Calu3 (cell line): Measurements from ENCODE around the gene PEX11A. TPM values are rescaled to one million over a fixed set of nuclear protein-coding genes. Genes with fewer than 3 reads are reported as not detected.
A peak's percentile ranks its signal among the peaks of the same experiment; 100 is the strongest.

ENCODE experiments used
- BruUV-seq: library from RNA; stranded (reverse); fragments of 400-500 nt; replicated peaks from 2 replicates; lab custom pipeline; 2021; lab: Mats Ljungman, UMichigan
- CTCF ChIA-PET: fragments of 300-600 bp; sonication (Branson Sonifier 250); formaldehyde crosslinking; loops from one replicate; lab custom pipeline; 2022; ENCODE audit warnings: antibody characterized with exemption; lab: Charles Lee
- DNase-seq: peaks from one replicate; pipeline ENCODE4 v3.0.0; 2022
- H3K27ac Mint-ChIP-seq: one replicate; pipeline ENCODE4 v1.8.0; 2022; ENCODE audit warnings: mixed read lengths; ENCODE audit not compliant: unreplicated experiment
- H3K27me3 Mint-ChIP-seq: one replicate; pipeline ENCODE4 v1.8.0; 2022; ENCODE audit warnings: mixed read lengths; ENCODE audit not compliant: unreplicated experiment
- H3K36me3 Mint-ChIP-seq: one replicate; pipeline ENCODE4 v1.8.0; 2022; ENCODE audit warnings: mild to moderate bottlenecking, moderate library complexity, mixed read lengths; ENCODE audit not compliant: insufficient read depth, unreplicated experiment
- H3K4me1 Mint-ChIP-seq: one replicate; pipeline ENCODE4 v1.8.0; 2022; ENCODE audit warnings: mild to moderate bottlenecking, low read depth, mixed read lengths; ENCODE audit not compliant: unreplicated experiment
- H3K4me3 Mint-ChIP-seq: one replicate; pipeline ENCODE4 v1.8.0; 2022; ENCODE audit warnings: mild to moderate bottlenecking, low read depth, moderate library complexity, mixed read lengths; ENCODE audit not compliant: unreplicated experiment
- H3K9me3 Mint-ChIP-seq: one replicate; pipeline ENCODE4 v1.8.0; 2022; ENCODE audit warnings: low read depth, mixed read lengths; ENCODE audit not compliant: unreplicated experiment
- intact Hi-C: fragments of 100-400 bp; cut with micrococcal nuclease; formaldehyde crosslinking; loops from one replicate; pipeline ENCODE4 v1.10.0; 2022; ENCODE audit not compliant: unreplicated experiment
- total RNA-seq: library from RNA; stranded (reverse); gene quantifications from 2 replicates; pipeline ENCODE4 v1.2.3, GENCODE V29; 2022
- TF ChIP-seq, protein P1 (sequence below): fragments of 200-600 bp; IDR thresholded peaks from one replicate; pipeline ENCODE4 v1.8.0; 2022; ENCODE audit warnings: antibody characterized with exemption; ENCODE audit not compliant: unreplicated experiment

The PEX11A gene
- total RNA-seq, 1 experiment from 2014 or later, result 8.0 TPM

DNA sequence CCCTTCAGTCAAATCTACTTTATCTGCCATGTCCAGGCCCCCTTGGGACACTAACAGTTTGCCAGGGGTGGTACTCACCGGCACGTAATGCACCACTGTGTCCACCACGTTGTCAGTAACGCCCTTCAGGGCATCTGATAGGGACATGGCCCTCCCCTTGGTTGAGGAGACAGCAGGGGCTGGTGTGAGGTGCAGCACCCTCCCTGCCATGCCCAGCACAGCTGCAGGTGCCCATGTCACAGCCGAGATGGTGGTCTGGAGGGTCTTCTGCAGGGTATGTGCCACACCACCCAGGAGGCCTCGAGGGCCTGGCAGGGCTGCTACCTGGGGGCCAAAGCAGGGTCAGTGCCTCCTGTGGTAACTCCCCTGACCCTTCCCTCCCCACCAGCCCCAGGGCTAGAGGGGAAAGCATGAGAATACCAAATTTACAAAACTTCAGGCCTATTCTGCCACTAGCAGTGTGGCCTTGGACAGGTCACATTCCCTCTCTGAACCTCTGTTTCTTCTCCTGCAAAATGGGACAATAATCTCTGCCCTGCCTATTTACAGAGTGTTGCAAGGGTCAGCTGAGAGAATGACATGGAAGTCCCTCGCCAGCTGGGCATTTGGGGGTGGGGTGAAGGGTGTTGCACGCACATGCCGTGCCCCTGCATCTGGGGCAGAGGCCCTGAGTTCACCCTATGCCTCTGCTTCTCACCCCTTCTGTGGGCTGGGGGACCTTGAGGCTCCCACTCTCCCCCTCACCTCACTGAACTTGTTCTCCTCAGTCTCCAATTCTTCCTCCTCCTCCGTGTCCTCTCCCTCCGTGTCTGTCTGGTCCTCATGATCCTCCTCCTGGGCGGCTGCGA lies 23.5 kb downstream of the PEX11A start:
- TF ChIP-seq, protein P1, sequence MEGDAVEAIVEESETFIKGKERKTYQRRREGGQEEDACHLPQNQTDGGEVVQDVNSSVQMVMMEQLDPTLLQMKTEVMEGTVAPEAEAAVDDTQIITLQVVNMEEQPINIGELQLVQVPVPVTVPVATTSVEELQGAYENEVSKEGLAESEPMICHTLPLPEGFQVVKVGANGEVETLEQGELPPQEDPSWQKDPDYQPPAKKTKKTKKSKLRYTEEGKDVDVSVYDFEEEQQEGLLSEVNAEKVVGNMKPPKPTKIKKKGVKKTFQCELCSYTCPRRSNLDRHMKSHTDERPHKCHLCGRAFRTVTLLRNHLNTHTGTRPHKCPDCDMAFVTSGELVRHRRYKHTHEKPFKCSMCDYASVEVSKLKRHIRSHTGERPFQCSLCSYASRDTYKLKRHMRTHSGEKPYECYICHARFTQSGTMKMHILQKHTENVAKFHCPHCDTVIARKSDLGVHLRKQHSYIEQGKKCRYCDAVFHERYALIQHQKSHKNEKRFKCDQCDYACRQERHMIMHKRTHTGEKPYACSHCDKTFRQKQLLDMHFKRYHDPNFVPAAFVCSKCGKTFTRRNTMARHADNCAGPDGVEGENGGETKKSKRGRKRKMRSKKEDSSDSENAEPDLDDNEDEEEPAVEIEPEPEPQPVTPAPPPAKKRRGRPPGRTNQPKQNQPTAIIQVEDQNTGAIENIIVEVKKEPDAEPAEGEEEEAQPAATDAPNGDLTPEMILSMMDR, result no peak
- H3K9me3 Mint-ChIP-seq, result no peaks in the 10 kb centered on the region
- H3K4me3 Mint-ChIP-seq, result no peak overlapping the region
- BruUV-seq, result no TSS peak
- peaks cover 19% of the 10 kb centered on the region for H3K4me1 Mint-ChIP-seq
- H3K27me3 Mint-ChIP-seq, result peaks cover 15% of the 10 kb centered on the region
- intact Hi-C loops, result no loop called here
- no peak overlapping the region for H3K27ac Mint-ChIP-seq
- DNase-seq, result no peak
- CTCF ChIA-PET, result no interaction called here
- H3K36me3 Mint-ChIP-seq, result no peaks in the 10 kb centered on the region

DNA sequence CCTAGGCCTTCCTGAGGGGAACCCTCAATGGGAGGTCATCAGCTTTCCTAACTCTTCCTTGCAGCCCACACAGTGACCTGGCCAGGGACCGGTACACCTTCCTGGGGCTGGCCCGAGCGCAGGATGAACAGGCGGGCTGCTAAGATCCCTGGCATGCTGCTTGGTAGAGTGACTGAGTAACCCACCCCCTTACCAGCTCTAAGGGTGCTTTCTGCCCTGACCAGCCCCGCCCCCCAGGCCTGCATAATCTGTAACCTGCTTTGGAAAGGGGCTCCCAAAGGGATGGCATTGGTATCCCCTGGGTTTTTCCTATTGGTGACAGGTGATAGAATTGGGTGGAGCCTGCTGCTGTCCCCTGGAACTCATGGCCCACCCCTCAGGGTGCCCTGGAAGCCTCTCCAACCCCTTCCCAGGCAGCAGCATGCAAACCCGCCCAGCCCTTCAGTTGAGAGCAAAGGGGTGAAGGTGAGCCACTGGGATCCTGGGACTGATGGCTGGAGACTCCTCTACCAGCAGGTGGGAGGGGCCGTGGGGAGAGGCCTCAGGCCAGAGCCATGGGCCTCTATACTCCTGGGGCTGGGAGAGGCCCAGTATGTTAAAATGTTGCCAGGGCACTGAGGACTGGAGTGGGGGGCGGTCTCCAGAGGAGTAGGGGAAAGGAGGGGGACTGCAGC lies 24.2 kb downstream of the PEX11A start:
- TF ChIP-seq, protein P1, result no peak
- intact Hi-C loops, result no loop called here
- no peak for DNase-seq
- no TSS peak for BruUV-seq
- Mint-ChIP-seq H3K9me3 (no peaks in the 10 kb centered on the region), H3K27me3 (peaks cover 15% of the 10 kb centered on the region), H3K36me3 (no peaks in the 10 kb centered on the region), H3K4me3 (peak overlapping the region; percentile 41), H3K27ac (no peak overlapping the region), H3K4me1 (peaks cover 19% of the 10 kb centered on the region)
- CTCF ChIA-PET, result no interaction called here

DNA sequence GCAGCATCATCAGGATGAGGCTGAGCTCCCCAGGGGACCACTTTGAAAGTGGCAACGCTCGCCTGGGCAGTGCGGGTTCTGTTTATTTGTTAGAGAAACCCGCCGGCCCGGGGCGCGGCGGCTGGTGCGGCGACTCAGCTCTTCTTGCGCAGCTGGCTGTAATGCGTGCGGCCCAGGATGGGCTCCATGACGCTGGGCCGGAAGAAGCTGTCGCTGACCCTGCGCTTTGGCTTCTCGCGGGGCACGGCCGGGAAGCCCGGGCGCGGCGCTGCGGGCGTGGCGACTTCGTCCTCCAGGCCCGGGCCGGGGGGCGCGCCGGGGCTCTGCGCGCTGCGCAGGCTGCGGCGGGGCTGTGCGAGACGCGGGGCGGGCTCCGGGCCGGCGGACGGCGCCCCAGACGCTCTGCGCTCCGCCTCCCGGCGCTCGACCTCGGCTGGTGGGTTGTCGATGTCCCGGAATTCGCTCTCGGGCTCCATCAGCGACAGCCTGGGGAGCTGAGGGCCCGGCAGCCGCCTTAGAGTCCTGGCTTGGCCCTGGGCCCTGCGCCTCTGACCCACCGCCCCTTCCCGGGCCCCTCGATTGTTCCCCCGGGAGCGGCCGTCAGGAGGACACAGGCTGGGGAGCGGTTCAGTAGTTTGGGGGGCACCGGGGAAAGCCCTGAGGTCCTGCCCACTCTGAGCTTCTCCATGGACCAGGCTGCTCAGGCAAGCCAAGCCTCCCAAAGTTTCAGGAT lies 24.9 kb downstream of the PEX11A start:
- TF ChIP-seq, protein P1, result no peak
- no peaks in the 10 kb centered on the region for H3K9me3 Mint-ChIP-seq
- H3K27me3 Mint-ChIP-seq, result peaks cover 9% of the 10 kb centered on the region
- BruUV-seq, result no TSS peak
- H3K36me3 Mint-ChIP-seq, result no peaks in the 10 kb centered on the region
- intact Hi-C loops, result no loop called here
- peak overlapping the region; percentile 41 for H3K4me3 Mint-ChIP-seq
- peak; percentile 52 for DNase-seq
- CTCF ChIA-PET, result no interaction called here
- H3K4me1 Mint-ChIP-seq, result peaks cover 19% of the 10 kb centered on the region
- no peak overlapping the region for H3K27ac Mint-ChIP-seq

DNA sequence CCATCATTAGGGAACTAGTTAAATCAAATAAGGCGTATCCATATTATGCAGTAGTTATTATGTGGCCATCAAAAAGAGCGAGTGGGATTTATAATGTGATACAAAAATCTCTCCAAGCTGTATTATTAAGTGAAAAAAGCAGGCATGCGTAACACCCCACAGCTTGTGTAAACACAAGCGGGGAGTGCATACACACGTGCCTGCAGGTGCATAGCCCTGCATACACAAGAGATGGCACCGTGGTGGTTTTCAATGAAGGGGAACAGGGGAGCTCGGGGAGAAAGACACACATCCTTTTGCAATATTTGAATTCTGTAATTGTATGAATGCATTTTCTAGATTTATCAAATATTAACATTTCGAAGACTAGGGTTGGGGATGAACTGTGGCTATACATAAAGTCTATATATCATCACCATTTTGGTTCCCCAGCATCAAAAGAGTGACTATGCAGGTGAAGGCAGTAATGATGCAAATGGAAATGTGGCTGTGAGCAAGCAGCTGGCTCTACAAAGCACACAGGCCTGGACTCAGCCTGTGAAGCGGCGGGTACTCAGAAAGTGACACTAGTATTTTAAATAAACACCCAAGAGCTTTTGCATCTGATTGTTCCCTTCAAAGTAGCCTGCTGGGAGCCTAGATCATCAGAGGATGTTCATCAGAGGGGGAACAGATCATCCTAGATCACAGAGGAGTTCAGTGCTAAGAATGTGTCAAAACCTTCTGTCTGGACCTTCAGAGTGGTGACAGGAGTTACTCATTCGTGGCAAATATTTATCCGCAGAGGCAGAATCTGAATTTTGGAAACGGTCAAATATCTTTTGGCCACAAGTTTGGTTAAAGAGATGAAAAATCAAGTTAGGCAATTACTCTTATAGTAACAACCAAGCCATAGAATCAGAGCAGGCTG lies 25.9 kb downstream of the PEX11A start:
- Mint-ChIP-seq H3K9me3 (no peaks in the 10 kb centered on the region), H3K27ac (no peak overlapping the region), H3K4me3 (peak overlapping the region; percentile 41), H3K36me3 (no peaks in the 10 kb centered on the region), H3K4me1 (peaks cover 19% of the 10 kb centered on the region), H3K27me3 (no peaks in the 10 kb centered on the region)
- CTCF ChIA-PET, result no interaction called here
- intact Hi-C loops, result no loop called here
- BruUV-seq, result no TSS peak
- TF ChIP-seq, protein P1, result no peak
- no peak for DNase-seq
